Endothelial cell (in vitro differentiated cells): ENCODE data around the gene CDSN. TPM values are rescaled to one million over a fixed set of nuclear protein-coding genes. Genes with fewer than 3 reads are reported as not detected.

Experiments used
- DNase-seq: peaks from one replicate; pipeline ENCODE4 v3.0.0; 2021; ENCODE audit warnings: low spot score
- H3K27ac Mint-ChIP-seq: one replicate; pipeline ENCODE4 v1.8.0; 2021; ENCODE audit warnings: mixed read lengths, inconsistent platforms; ENCODE audit not compliant: unreplicated experiment
- H3K27me3 Mint-ChIP-seq: one replicate; pipeline ENCODE4 v1.8.0; 2021; ENCODE audit warnings: mild to moderate bottlenecking, moderate library complexity, mixed read lengths, inconsistent platforms; ENCODE audit not compliant: unreplicated experiment
- H3K36me3 Mint-ChIP-seq: one replicate; pipeline ENCODE4 v1.8.0; 2021; ENCODE audit warnings: mild to moderate bottlenecking, low read depth, mixed read lengths, inconsistent platforms; ENCODE audit not compliant: unreplicated experiment
- H3K4me1 Mint-ChIP-seq: one replicate; pipeline ENCODE4 v1.8.0; 2021; ENCODE audit warnings: mild to moderate bottlenecking, mixed read lengths, inconsistent platforms; ENCODE audit not compliant: unreplicated experiment
- H3K4me3 Mint-ChIP-seq: one replicate; pipeline ENCODE4 v1.8.0; 2021; ENCODE audit warnings: mild to moderate bottlenecking, mixed read lengths, inconsistent platforms; ENCODE audit not compliant: unreplicated experiment
- H3K9me3 Mint-ChIP-seq: one replicate; pipeline ENCODE4 v1.8.0; 2021; ENCODE audit warnings: mixed read lengths, inconsistent platforms; ENCODE audit not compliant: unreplicated experiment
- total RNA-seq: library from RNA; stranded (reverse); fragmentation: NEBNext Ultra II Directional; extraction: Animal tissue kit (Norgen Biotek cat#: 25700); gene quantifications from one replicate; pipeline ENCODE4 v1.2.1, GENCODE V29; 2021; ENCODE audit not compliant: unreplicated experiment
- TF ChIP-seq, protein P1 (sequence below): fragments of 200-600 bp; sonication (generic); IDR thresholded peaks from one replicate; pipeline ENCODE4 v1.5.0; 2021; ENCODE audit warnings: antibody characterized with exemption; ENCODE audit not compliant: unreplicated experiment

Gene CDSN
- total RNA-seq, 1 donor from 2014 or later, result not detected

DNA sequence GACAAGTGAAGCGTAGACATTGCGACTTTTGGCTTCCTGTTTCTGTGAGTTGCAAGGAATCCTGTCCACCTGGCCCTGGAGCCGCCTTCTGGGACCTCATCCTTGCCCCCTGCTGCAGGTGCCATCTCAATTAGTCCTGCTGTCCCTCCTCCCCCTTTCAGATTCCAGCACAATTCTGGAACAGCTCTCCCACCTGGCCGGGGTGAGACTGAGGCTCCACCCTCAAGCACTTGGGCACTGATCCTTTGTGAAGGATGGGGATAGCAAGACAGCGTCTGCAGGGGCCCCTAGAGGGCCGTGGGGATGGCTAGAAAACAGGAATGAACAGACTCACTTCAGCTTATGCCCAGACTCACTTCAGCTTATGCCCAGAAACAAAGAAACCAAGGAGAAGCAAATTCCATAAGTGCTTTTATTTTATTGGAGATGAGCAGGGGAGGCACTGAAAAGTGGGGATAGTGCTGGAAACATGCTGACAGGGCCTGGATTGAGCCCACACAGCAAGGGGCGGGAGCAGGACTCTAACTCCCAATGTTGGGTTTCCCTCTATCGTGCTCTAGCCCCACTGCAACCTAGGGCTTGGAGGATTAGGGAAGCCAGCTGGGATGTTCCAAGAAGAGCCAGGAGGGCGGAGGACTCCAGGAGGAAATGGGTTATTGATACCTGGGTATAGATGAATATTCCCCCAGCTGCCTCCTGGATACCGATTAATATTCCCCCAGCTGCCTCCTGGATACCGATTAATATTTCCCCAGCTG, 9.2 kb downstream of the CDSN start:
- no peak overlapping the region for H3K4me3 Mint-ChIP-seq
- TF ChIP-seq, protein P1, sequence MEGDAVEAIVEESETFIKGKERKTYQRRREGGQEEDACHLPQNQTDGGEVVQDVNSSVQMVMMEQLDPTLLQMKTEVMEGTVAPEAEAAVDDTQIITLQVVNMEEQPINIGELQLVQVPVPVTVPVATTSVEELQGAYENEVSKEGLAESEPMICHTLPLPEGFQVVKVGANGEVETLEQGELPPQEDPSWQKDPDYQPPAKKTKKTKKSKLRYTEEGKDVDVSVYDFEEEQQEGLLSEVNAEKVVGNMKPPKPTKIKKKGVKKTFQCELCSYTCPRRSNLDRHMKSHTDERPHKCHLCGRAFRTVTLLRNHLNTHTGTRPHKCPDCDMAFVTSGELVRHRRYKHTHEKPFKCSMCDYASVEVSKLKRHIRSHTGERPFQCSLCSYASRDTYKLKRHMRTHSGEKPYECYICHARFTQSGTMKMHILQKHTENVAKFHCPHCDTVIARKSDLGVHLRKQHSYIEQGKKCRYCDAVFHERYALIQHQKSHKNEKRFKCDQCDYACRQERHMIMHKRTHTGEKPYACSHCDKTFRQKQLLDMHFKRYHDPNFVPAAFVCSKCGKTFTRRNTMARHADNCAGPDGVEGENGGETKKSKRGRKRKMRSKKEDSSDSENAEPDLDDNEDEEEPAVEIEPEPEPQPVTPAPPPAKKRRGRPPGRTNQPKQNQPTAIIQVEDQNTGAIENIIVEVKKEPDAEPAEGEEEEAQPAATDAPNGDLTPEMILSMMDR, result no peak
- no peak overlapping the region for H3K27ac Mint-ChIP-seq
- H3K27me3 Mint-ChIP-seq, result peaks cover 17% of the 10 kb centered on the region
- DNase-seq, result no peak
- H3K36me3 Mint-ChIP-seq, result no peaks in the 10 kb centered on the region
- H3K4me1 Mint-ChIP-seq, result peaks cover 12% of the 10 kb centered on the region
- H3K9me3 Mint-ChIP-seq, result no peaks in the 10 kb centered on the region

DNA sequence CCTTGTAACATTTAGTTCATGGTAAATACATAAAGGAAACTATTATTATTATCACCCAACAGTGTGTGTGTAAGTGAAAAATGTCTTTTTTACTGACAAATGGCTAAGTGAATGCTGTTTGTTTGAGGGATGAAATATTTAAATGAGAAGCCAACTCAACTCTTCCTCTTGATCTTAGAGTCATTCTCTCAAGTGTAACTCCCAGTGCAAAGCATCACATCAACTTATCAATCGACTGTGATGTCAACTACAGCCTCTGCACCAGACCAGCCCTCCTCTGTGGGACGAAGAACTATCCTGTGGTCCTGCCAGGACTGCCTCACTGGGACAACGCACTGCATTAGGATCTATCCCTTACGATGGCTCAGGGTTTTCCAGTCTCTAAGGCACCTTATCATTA, 13.2 kb downstream of the CDSN start:
- TF ChIP-seq, protein P1, result no peak
- Mint-ChIP-seq H3K36me3 (no peaks in the 10 kb centered on the region), H3K27me3 (peaks cover 8% of the 10 kb centered on the region), H3K4me1 (no peaks in the 10 kb centered on the region), H3K4me3 (no peak overlapping the region), H3K27ac (no peak overlapping the region), H3K9me3 (no peaks in the 10 kb centered on the region)
- DNase-seq, result no peak

DNA sequence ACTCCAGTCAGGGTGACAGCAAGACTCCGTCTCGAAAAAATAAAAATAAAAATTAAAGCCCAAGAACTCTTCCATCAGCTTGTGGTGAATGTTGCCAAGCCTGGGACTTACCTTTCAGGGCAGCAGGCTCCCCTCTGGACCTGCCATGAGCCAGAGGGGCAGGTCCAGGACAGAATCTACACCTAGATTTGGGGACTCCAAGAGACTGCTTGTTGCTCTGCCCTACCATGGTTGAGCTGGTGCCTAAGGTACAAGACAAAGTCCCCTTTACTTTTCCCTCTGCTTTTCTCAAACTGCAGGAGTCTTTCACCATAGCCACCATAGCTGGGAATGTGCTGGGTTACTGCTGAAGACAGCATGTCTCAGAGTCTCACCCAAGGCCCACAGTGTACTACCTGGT, 17.1 kb downstream of the CDSN start:
- no peak for DNase-seq
- Mint-ChIP-seq H3K36me3 (no peaks in the 10 kb centered on the region), H3K27me3 (no peaks in the 10 kb centered on the region), H3K4me1 (no peaks in the 10 kb centered on the region), H3K9me3 (no peaks in the 10 kb centered on the region), H3K4me3 (no peak overlapping the region), H3K27ac (no peak overlapping the region)
- TF ChIP-seq, protein P1, result no peak

DNA sequence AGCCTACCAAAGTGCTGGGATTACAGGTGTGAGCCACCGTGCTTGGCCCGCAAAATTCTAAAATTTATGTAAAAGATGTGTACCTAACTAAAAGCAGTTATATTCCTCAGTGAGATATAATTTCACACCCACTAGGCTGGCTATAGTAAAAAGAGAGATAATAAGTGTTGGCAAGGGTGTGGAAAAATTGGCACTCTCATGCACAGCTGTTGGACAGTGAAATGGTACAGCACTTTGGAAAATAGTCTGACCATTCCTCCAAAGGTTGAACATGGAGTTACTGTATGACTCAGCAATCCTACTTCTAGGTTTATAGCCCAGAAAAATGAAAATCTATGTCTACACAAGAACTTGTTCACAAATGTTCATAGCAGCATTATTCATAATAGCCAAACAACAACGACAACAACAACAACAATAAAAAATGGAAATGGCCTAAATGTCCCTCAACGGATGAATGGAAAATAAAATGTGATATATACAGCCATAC, 21.8 kb downstream of the CDSN start:
- H3K9me3 Mint-ChIP-seq, result no peaks in the 10 kb centered on the region
- TF ChIP-seq, protein P1, result no peak
- peaks cover 21% of the 10 kb centered on the region for H3K4me1 Mint-ChIP-seq
- no peaks in the 10 kb centered on the region for H3K27me3 Mint-ChIP-seq
- H3K27ac Mint-ChIP-seq, result no peak overlapping the region
- no peak overlapping the region for H3K4me3 Mint-ChIP-seq
- no peak for DNase-seq
- H3K36me3 Mint-ChIP-seq, result no peaks in the 10 kb centered on the region

DNA sequence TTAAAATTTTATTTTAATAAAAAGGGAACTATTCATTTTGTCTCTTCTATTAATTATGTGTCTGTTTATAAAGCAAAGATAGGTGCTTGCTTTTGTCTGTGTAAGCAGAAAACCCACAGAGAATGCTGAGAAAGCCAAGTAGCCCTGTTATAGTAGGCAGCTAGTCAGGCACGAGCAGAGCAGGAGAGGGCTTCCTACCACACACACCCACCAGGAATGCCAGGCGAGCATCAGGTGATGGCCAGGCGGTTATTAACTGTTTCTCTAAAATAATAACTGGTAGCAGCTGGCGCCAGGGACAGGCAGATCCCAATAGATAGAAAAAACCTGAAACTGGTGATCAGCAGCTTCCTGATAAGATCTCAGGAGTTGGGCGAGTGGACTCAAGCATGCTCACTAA, 23.6 kb downstream of the CDSN start:
- Mint-ChIP-seq H3K4me3 (no peak overlapping the region), H3K4me1 (peaks cover 24% of the 10 kb centered on the region), H3K36me3 (no peaks in the 10 kb centered on the region), H3K27me3 (no peaks in the 10 kb centered on the region), H3K27ac (no peak overlapping the region), H3K9me3 (no peaks in the 10 kb centered on the region)
- TF ChIP-seq, protein P1, result no peak
- DNase-seq, result no peak
